ENCODE data around the gene ZBTB17. TPM values are rescaled to one million over a fixed set of nuclear protein-coding genes. Genes with fewer than 3 reads are reported as not detected.

The ZBTB17 gene
- total RNA-seq, 1 donor from 2014 or later = 42.2 TPM

GRCh38 chr1:15946571-15947381, 29.1 kb downstream of the ZBTB17 start:
- Mint-ChIP-seq H3K36me3 (peaks cover 8% of the 10 kb centered on the region), H3K27me3 (no peaks in the 10 kb centered on the region), H3K4me1 (ENCODE audit: unreplicated experiment) (peaks cover 13% of the 10 kb centered on the region), H3K9me3 (no peaks in the 10 kb centered on the region), H3K27ac (no peak overlapping the region), H3K4me3 (no peak overlapping the region)
- no peak for DNase-seq (ENCODE audit: extremely low spot score, unreplicated experiment)
- no peak for TF ChIP-seq CTCF (conservative IDR thresholded peaks at IDR 0.05)

- DNase-seq (ENCODE audit: extremely low spot score, unreplicated experiment) = no peak
- Mint-ChIP-seq H3K27ac (no peak overlapping the region), H3K4me1 (ENCODE audit: unreplicated experiment) (peaks cover 5% of the 10 kb centered on the region), H3K27me3 (no peaks in the 10 kb centered on the region), H3K36me3 (peaks cover 8% of the 10 kb centered on the region), H3K4me3 (no peak overlapping the region), H3K9me3 (no peaks in the 10 kb centered on the region)
- no peak for TF ChIP-seq CTCF (conservative IDR thresholded peaks at IDR 0.05)
These were observed 30.0 kb downstream of the ZBTB17 start for GRCh38 chr1:15945832-15946448.

GRCh38 chr1:15945011-15945831, 30.7 kb downstream of the ZBTB17 start:
- H3K4me3 Mint-ChIP-seq = no peak overlapping the region
- peaks cover 8% of the 10 kb centered on the region for H3K36me3 Mint-ChIP-seq
- DNase-seq (ENCODE audit: extremely low spot score, unreplicated experiment) = no peak
- no peak for TF ChIP-seq CTCF (conservative IDR thresholded peaks at IDR 0.05)
- no peak overlapping the region for H3K27ac Mint-ChIP-seq
- no peaks in the 10 kb centered on the region for H3K4me1 Mint-ChIP-seq (ENCODE audit: unreplicated experiment)
- H3K27me3 Mint-ChIP-seq = no peaks in the 10 kb centered on the region
- no peaks in the 10 kb centered on the region for H3K9me3 Mint-ChIP-seq

GRCh38 chr1:15944308-15945010, 31.4 kb downstream of the ZBTB17 start:
- H3K4me1 Mint-ChIP-seq (ENCODE audit: unreplicated experiment) = no peaks in the 10 kb centered on the region
- H3K9me3 Mint-ChIP-seq = no peaks in the 10 kb centered on the region
- no peaks in the 10 kb centered on the region for H3K27me3 Mint-ChIP-seq
- H3K36me3 Mint-ChIP-seq = peaks cover 11% of the 10 kb centered on the region
- H3K27ac Mint-ChIP-seq = no peak overlapping the region
- no peak for TF ChIP-seq CTCF (conservative IDR thresholded peaks at IDR 0.05)
- no peak overlapping the region for H3K4me3 Mint-ChIP-seq
- no peak for DNase-seq (ENCODE audit: extremely low spot score, unreplicated experiment)

- no peaks in the 10 kb centered on the region for H3K9me3 Mint-ChIP-seq
- H3K36me3 Mint-ChIP-seq = peaks cover 13% of the 10 kb centered on the region
- H3K27ac Mint-ChIP-seq = no peak overlapping the region
- H3K27me3 Mint-ChIP-seq = no peaks in the 10 kb centered on the region
- DNase-seq (ENCODE audit: extremely low spot score, unreplicated experiment) = no peak
- no peaks in the 10 kb centered on the region for H3K4me1 Mint-ChIP-seq (ENCODE audit: unreplicated experiment)
- no peak for TF ChIP-seq CTCF (conservative IDR thresholded peaks at IDR 0.05)
- H3K4me3 Mint-ChIP-seq = no peak overlapping the region
These were observed 32.0 kb downstream of the ZBTB17 start for GRCh38 chr1:15943992-15944307.

All from type B pancreatic cell (in vitro differentiated cells).